Astrocyte of the cerebellum (primary cell): ENCODE data around the gene PXDN.
"Not testable (repeated sequence)": the region's sequence is repeated elsewhere in the genome, so short reads cannot be mapped to it uniquely, and the experiment has no call there.

Experiments
- DNase-seq: peaks from one replicate; pipeline ENCODE4 v3.0.0-alpha.2; 2011; ENCODE audit warnings: low read depth
- H3K4me3 ChIP-seq: 2 replicates; pipeline ENCODE4 v1.5.1; 2011; ENCODE audit warnings: mild to moderate bottlenecking, low read depth, low read length, moderate library complexity
- CTCF ChIP-seq: IDR thresholded peaks from 2 replicates; pipeline ENCODE4 v1.5.1; 2012; ENCODE audit warnings: low read length, low read depth, moderate library complexity, mild to moderate bottlenecking; ENCODE audit errors: missing control alignments
- in situ Hi-C: cut with HindIII; loops from 2 replicates; pipeline ENCODE4 v1.10.0; 2017; ENCODE audit warnings: low sequenced_read_pairs

PXDN gene

DNA sequence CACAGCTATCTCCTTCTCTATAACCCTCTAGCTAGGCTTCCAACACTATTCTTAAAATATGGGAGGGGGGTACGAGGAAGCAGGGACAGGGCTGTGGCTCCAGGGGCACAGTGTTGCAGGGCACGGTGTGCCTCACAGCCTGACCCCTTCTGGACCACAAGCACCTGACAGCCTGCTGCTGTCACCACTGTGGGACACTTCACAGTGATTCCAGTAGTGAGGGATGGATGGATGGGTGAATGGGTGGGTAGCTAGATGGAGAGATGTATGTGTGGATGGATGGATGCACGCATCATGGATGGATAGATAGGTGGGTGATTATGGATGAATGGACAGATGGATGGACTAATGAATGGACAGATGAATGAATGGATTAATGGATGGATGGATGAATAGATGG lies 21.6 kb downstream of the PXDN start:
- no peak for DNase-seq
- no peak for TF ChIP-seq CTCF
- in situ Hi-C loops = no loop called here
- H3K4me3 ChIP-seq = no peak overlapping the region

DNA sequence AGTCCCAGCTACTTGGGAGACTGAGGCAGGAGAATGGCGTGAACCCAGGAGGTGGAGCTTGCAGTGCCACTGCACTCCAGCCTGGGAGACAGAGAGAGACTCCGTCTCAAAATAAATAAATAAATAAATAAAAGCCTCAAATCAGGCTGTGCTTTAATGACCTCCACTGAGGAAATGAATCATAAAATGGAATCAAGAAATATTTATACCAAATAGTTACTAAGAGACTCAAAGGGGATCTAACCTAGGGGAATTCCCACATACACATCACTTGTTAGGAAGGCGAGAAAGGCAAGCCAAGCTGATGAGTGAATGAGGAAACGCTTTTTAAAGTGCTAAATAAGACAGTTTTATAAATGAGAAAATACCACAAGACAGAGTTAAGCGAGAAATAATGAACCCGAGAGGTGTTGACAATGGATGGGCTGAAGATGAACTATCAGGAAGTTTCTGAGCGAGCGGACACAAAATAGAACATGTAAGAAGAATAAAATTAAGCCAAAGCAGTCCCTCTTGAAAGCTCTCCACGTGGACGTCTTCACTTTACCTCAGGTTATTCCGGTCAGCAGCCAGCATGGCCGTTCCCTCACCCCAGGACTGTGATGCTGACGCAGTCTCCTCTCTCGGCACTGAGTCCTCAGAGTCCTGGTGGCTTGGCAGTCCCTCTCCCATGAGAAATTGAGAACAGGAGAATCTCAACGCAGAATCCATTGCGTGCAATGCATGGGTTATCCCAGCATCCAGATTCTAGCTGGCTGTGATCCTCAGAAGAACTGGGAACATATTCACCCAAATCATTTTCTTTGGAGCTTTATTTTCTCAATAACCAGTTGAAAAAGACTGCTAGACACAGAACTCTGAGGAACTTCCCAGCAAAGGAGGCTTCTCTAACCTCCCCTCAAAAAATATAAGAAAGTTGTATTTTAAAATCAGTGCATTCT lies 22.3 kb downstream of the PXDN start:
- in situ Hi-C loops = no loop called here
- TF ChIP-seq CTCF = no peak
- DNase-seq = peak; percentile 83
- H3K4me3 ChIP-seq = no peak overlapping the region

DNA sequence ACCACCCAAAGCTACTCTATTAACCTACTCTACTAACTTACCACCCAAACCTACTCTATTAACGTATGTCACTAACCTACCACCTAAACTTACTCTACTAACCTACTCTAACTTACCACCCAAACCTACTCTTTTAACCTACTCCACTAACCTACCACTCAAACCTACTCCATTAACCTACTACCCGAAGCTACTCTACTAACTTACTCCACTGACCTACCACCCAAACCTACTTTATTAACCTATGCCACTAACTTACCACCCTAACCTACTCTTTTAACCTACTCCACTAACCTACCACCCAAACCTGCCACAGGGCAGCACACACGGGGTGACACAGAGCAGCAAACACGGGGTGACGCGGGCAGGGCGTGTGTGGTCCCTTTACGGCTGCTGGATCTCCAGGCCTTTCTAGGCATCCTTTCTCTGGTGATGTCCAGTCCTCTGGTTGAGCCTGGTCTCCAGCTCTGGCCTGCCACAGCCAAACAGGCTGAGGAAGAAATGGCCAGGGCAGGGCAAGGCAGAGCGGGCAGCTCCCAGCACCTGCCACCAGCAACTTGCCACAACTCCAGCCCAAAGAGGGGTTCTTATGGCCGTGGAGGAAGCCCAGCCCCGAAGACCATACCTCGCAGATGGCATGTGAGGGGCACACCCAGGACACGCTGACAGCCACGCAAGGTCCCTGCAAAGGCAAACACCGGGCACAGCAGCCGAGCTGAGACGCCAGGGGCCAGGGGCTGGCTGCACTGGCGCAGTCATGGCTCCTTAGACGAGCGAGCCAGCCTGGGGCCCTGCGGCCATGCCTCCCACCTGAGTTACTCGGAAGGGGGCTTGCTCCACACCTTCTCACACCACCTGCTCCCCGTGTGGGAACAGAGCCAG lies 25.7 kb downstream of the PXDN start:
- no peak for TF ChIP-seq CTCF
- no peak overlapping the region for H3K4me3 ChIP-seq
- DNase-seq = no peak
- in situ Hi-C loops = no loop called here

DNA sequence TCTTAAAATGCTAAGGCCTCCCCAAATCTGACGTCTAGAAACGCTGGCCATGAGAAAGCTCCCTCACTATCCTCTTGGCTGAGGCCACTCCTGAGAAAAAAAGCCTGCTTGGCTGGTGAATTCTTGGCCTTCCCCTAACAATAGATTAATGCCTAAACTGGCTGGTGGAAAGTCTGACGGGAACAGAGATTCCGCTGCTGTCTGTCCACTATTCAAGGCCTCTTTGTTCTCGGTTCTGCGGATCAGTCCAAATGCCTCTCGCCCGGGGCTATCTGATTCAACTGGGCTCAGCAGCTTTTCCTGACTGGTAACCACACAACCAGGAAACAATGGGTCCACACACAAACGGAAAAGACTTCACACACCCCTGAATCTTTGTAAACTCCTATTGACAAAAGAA lies 27.2 kb downstream of the PXDN start:
- in situ Hi-C loops = no loop called here
- no peak for TF ChIP-seq CTCF
- no peak overlapping the region for H3K4me3 ChIP-seq
- peak; percentile 37 for DNase-seq

DNA sequence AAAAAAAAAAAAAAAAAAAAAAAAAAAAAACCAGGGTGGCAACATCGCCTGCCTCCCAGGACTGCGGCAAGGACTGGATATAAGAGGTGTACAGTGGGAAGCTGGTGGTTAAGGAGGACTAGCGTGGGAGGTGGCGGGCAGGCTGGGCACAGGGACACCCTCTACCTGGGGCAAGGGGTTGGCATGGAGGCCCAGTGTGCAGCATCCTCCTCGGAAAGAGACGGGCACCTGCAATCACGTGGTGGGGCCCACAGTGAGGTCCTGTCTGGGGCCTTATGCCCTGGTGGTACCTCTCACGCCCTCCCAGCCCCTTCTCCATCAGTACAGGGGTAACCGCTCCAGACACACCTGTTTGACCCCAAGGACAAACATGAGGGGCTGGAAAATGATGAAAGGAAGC lies 27.9 kb downstream of the PXDN start:
- in situ Hi-C loops = no loop called here
- TF ChIP-seq CTCF = no peak
- DNase-seq = no peak
- no peak overlapping the region for H3K4me3 ChIP-seq

- DNase-seq, H3K4me3 ChIP-seq, in situ Hi-C loops: not testable (repeated sequence)
Measured at GRCh38 chr2:1716014-1716305, 28.4 kb downstream of the PXDN start.
